Naive thymus-derived CD8-positive, alpha-beta T cell (primary cell): ENCODE measurements around the gene SCRT2. TPM values are rescaled to one million over a fixed set of nuclear protein-coding genes. Genes with fewer than 3 reads are reported as not detected.

Experiments used
- ATAC-seq, 2 donors: fragments of 150-1000 bp; cut with Tn5 transposase in 1 of 2; sonication (Bioruptor Pico), chemical (Tn5 transposase) in 1 of 2; 1 replicate in 1 of 2; 2 replicates in 1 of 2; pipeline ENCODE4 v1.10.0; 2021; ENCODE audit warnings: mild to moderate bottlenecking in 2 of 2, moderate library complexity in 2 of 2
- POLR2A ChIA-PET: fragments of 350-600 bp; sonication (Branson Sonifier 250); formaldehyde crosslinking; loops from one replicate; lab custom pipeline; 2021; ENCODE audit warnings: antibody characterized with exemption; lab: Charles Lee
- DNase-seq, 10 donors: peaks; one replicate each; pipeline versions ENCODE4 v3.0.0 to v3.0.0-alpha.2; 2020 to 2022
- H3K27ac Mint-ChIP-seq, 10 donors: one replicate each; pipeline ENCODE4 v1.8.0; 2020 to 2022; ENCODE audit warnings: mild to moderate bottlenecking in 10 of 10, mixed read lengths in 10 of 10, moderate library complexity in 4 of 10, inconsistent platforms in 1 of 10
- H3K27me3 Mint-ChIP-seq, 5 donors: one replicate each; pipeline ENCODE4 v1.8.0; 2021 to 2022; ENCODE audit warnings: mixed read lengths in 5 of 5
- H3K36me3 Mint-ChIP-seq, 3 donors: one replicate each; pipeline ENCODE4 v1.8.0; 2020 to 2022; ENCODE audit warnings: mixed read lengths in 3 of 3, mild to moderate bottlenecking in 2 of 3, inconsistent platforms in 1 of 3
- H3K4me1 Mint-ChIP-seq, 4 donors: one replicate each; pipeline ENCODE4 v1.8.0; 2021 to 2022; ENCODE audit warnings: mixed read lengths in 4 of 4
- H3K4me3 Mint-ChIP-seq, 10 donors: one replicate each; pipeline ENCODE4 v1.8.0; 2020 to 2022; ENCODE audit warnings: mild to moderate bottlenecking in 10 of 10, mixed read lengths in 10 of 10, moderate library complexity in 6 of 10, inconsistent platforms in 1 of 10
- H3K9me3 Mint-ChIP-seq, 9 donors: one replicate each; pipeline ENCODE4 v1.8.0; 2020 to 2022; ENCODE audit warnings: mixed read lengths in 9 of 9, mild to moderate bottlenecking in 3 of 9, inconsistent platforms in 1 of 9, moderate library complexity in 1 of 9
- polyA plus RNA-seq, 3 donors: library from polyadenylated mRNA; unstranded; fragments of 300-500 nt; fragmentation: Illumina TruSeq; gene quantifications; one replicate each; pipeline ENCODE4 v1.2.3, GENCODE V29; 2021
- total RNA-seq, 8 experiments: library from RNA in 2 of 8; stranded (reverse) in 2 of 8; gene quantifications; one replicate each; pipeline ENCODE4 v1.2.3 and lab custom pipeline; 2021 to 2026

The SCRT2 gene
- total and polyA plus RNA-seq, 5 experiments from 2014 or later: not detected

- no peak overlapping the region for H3K4me3 Mint-ChIP-seq
- no peak overlapping the region for H3K27ac Mint-ChIP-seq
- ATAC-seq (no peak), DNase-seq (no peak)
- H3K36me3 Mint-ChIP-seq: peaks cover 0 to 2% (median 0%) of the 10 kb centered on the region in 3 donors
- H3K4me1 Mint-ChIP-seq: peaks cover 3 to 9% (median 7%) of the 10 kb centered on the region in 4 donors
- no peaks in the 10 kb centered on the region for H3K9me3 Mint-ChIP-seq
- peaks cover 36 to 77% (median 54%) of the 10 kb centered on the region in 5 donors for H3K27me3 Mint-ChIP-seq
- POLR2A ChIA-PET: no interaction called here
These were observed 10.3 kb downstream of the SCRT2 start for GRCh38 chr20:665276-665675.

GRCh38 chr20:664576-664975 lies 11.0 kb downstream of the SCRT2 start:
- DNase-seq (no peak), ATAC-seq (no peak)
- peaks cover 36 to 81% (median 54%) of the 10 kb centered on the region in 5 donors for H3K27me3 Mint-ChIP-seq
- POLR2A ChIA-PET: no interaction called here
- no peak overlapping the region for H3K27ac Mint-ChIP-seq
- peak overlapping the region in 1 of 10 donors; percentile 36 for H3K4me3 Mint-ChIP-seq
- peaks cover 3 to 9% (median 7%) of the 10 kb centered on the region in 4 donors for H3K4me1 Mint-ChIP-seq
- H3K36me3 Mint-ChIP-seq: peaks cover 0 to 2% (median 0%) of the 10 kb centered on the region in 3 donors
- no peaks in the 10 kb centered on the region for H3K9me3 Mint-ChIP-seq

- Mint-ChIP-seq H3K9me3 (no peaks in the 10 kb centered on the region), H3K27me3 (peaks cover 39 to 86% (median 56%) of the 10 kb centered on the region in 5 donors), H3K36me3 (peaks cover 0 to 2% (median 0%) of the 10 kb centered on the region in 3 donors), H3K4me1 (peaks cover 3 to 9% (median 7%) of the 10 kb centered on the region in 4 donors), H3K27ac (no peak overlapping the region), H3K4me3 (no peak overlapping the region)
- DNase-seq (no peak), ATAC-seq (no peak)
- POLR2A ChIA-PET: no interaction called here
These were observed 11.5 kb downstream of the SCRT2 start for GRCh38 chr20:664151-664550.

- no peaks in the 10 kb centered on the region for H3K9me3 Mint-ChIP-seq
- H3K36me3 Mint-ChIP-seq: peaks cover 0 to 2% (median 0%) of the 10 kb centered on the region in 3 donors
- H3K27ac Mint-ChIP-seq: no peak overlapping the region
- peaks cover 3 to 9% (median 7%) of the 10 kb centered on the region in 4 donors for H3K4me1 Mint-ChIP-seq
- ATAC-seq: no peak
- peak overlapping the region in 2 of 10 donors; percentile 8 to 56 for H3K4me3 Mint-ChIP-seq
- no peak for DNase-seq
- POLR2A ChIA-PET: no interaction called here
- peaks cover 40 to 89% (median 60%) of the 10 kb centered on the region in 5 donors for H3K27me3 Mint-ChIP-seq
These were observed 12.1 kb downstream of the SCRT2 start for GRCh38 chr20:663315-664090.

- no peak for DNase-seq
- Mint-ChIP-seq H3K4me3 (peak overlapping the region in 2 of 10 donors; percentile 8 to 56), H3K27ac (peak overlapping the region in 1 of 10 donors; percentile 65), H3K36me3 (peaks cover 0 to 2% (median 0%) of the 10 kb centered on the region in 3 donors), H3K4me1 (peaks cover 3 to 9% (median 7%) of the 10 kb centered on the region in 4 donors), H3K9me3 (no peaks in the 10 kb centered on the region), H3K27me3 (peaks cover 40 to 89% (median 60%) of the 10 kb centered on the region in 5 donors)
- no peak for ATAC-seq
- POLR2A ChIA-PET: no interaction called here
These were observed 13.1 kb downstream of the SCRT2 start for GRCh38 chr20:662277-663192.

GRCh38 chr20:661474-662270 lies 13.9 kb downstream of the SCRT2 start:
- Mint-ChIP-seq H3K27ac (peak overlapping the region in 1 of 10 donors; percentile 74), H3K4me1 (peaks cover 3 to 9% (median 7%) of the 10 kb centered on the region in 4 donors), H3K4me3 (no peak overlapping the region), H3K36me3 (peaks cover 0 to 2% (median 0%) of the 10 kb centered on the region in 3 donors), H3K27me3 (peaks cover 37 to 89% (median 57%) of the 10 kb centered on the region in 5 donors), H3K9me3 (no peaks in the 10 kb centered on the region)
- ATAC-seq (no peak), DNase-seq (no peak)
- POLR2A ChIA-PET: no interaction called here

- POLR2A ChIA-PET: no interaction called here
- Mint-ChIP-seq H3K36me3 (peaks cover 0 to 2% (median 0%) of the 10 kb centered on the region in 3 donors), H3K4me1 (peaks cover 3 to 17% (median 8%) of the 10 kb centered on the region in 4 donors), H3K9me3 (no peaks in the 10 kb centered on the region), H3K27me3 (peaks cover 25 to 97% (median 57%) of the 10 kb centered on the region in 5 donors), H3K4me3 (no peak overlapping the region), H3K27ac (no peak overlapping the region)
- ATAC-seq (no peak), DNase-seq (no peak)
These were observed 16.8 kb downstream of the SCRT2 start for GRCh38 chr20:658731-659291.

GRCh38 chr20:658202-658601 lies 17.4 kb downstream of the SCRT2 start:
- POLR2A ChIA-PET: no interaction called here
- H3K4me1 Mint-ChIP-seq: peaks cover 4 to 21% (median 8%) of the 10 kb centered on the region in 4 donors
- ATAC-seq: no peak
- no peak for DNase-seq
- no peaks in the 10 kb centered on the region for H3K9me3 Mint-ChIP-seq
- no peak overlapping the region for H3K27ac Mint-ChIP-seq
- peaks cover 0 to 2% (median 0%) of the 10 kb centered on the region in 3 donors for H3K36me3 Mint-ChIP-seq
- no peak overlapping the region for H3K4me3 Mint-ChIP-seq
- peaks cover 25 to 94% (median 59%) of the 10 kb centered on the region in 5 donors for H3K27me3 Mint-ChIP-seq

- POLR2A ChIA-PET: no interaction called here
- Mint-ChIP-seq H3K9me3 (no peaks in the 10 kb centered on the region), H3K4me1 (peaks cover 0 to 29% (median 10%) of the 10 kb centered on the region in 4 donors), H3K27me3 (peaks cover 16 to 87% (median 43%) of the 10 kb centered on the region in 5 donors), H3K36me3 (no peaks in the 10 kb centered on the region), H3K4me3 (no peak overlapping the region), H3K27ac (no peak overlapping the region)
- DNase-seq: no peak
- no peak for ATAC-seq
These were observed 19.6 kb downstream of the SCRT2 start for GRCh38 chr20:655726-656624.

- DNase-seq (no peak), ATAC-seq (no peak)
- H3K36me3 Mint-ChIP-seq: no peaks in the 10 kb centered on the region
- no peaks in the 10 kb centered on the region for H3K9me3 Mint-ChIP-seq
- H3K4me3 Mint-ChIP-seq: peak overlapping the region in 7 of 10 donors; percentile 9 to 85 (median 60)
- H3K4me1 Mint-ChIP-seq: peaks cover 0 to 25% (median 12%) of the 10 kb centered on the region in 4 donors
- peaks cover 13 to 88% (median 33%) of the 10 kb centered on the region in 5 donors for H3K27me3 Mint-ChIP-seq
- POLR2A ChIA-PET: no interaction called here
- no peak overlapping the region for H3K27ac Mint-ChIP-seq
These were observed 21.2 kb downstream of the SCRT2 start for GRCh38 chr20:654417-654750.
